Panc1 (cell line): ENCODE measurements around the gene SHISAL2A. TPM values are rescaled to one million over a fixed set of nuclear protein-coding genes. Genes with fewer than 3 reads are reported as not detected.

Experiments
- ATAC-seq: fragments of 200-7000 bp; cut with Tn5 transposase; 2 replicates; pipeline ENCODE4 v1.9.1; 2020; ENCODE audit warnings: mild to moderate bottlenecking, moderate library complexity
- BruUV-seq: library from RNA; stranded (reverse); fragments of 400-500 nt; replicated peaks from 2 replicates; lab custom pipeline; 2021; lab: Mats Ljungman, UMichigan
- CTCF ChIA-PET: fragments of 300-600 bp; sonication (Branson Sonifier 250); formaldehyde crosslinking; loops from one replicate; lab custom pipeline; 2022; ENCODE audit warnings: antibody characterized with exemption; lab: Charles Lee
- POLR2A ChIA-PET: fragments of 300-600 bp; sonication (Branson Sonifier 250); formaldehyde crosslinking; loops from one replicate; lab custom pipeline; 2022; ENCODE audit warnings: antibody characterized with exemption; lab: Charles Lee
- DNase-seq: peaks from one replicate; pipeline ENCODE4 v3.0.0-alpha.2; 2010; ENCODE audit warnings: low read depth, low spot score
- H3K27ac ChIP-seq: 2 replicates; pipeline ENCODE4 v1.5.1; 2011; ENCODE audit warnings: mild to moderate bottlenecking, low read length, inconsistent platforms
- H3K27me3 ChIP-seq: fragments of 200-500 bp; sonication (Bioruptor generic); 2 replicates; pipeline ENCODE4 v1.6.0; 2014; ENCODE audit warnings: low read length, inconsistent platforms; ENCODE audit not compliant: control insufficient read depth, insufficient read depth
- H3K36me3 ChIP-seq: fragments of 200-500 bp; sonication (Bioruptor generic); 2 replicates; pipeline ENCODE4 v1.5.1; 2014; ENCODE audit warnings: inconsistent platforms, mild to moderate bottlenecking, low read length, moderate library complexity; ENCODE audit not compliant: control insufficient read depth, insufficient read depth
- H3K4me1 ChIP-seq: 2 replicates; pipeline ENCODE4 v1.5.1; 2011; ENCODE audit warnings: inconsistent platforms, mild to moderate bottlenecking, low read length, moderate library complexity; ENCODE audit not compliant: control insufficient read depth, insufficient read depth
- H3K4me3 ChIP-seq, 2 experiments: 2 replicates each; pipeline ENCODE4 v1.5.1; 2011 to 2012; ENCODE audit warnings: low read depth in 2 of 2, low read length in 2 of 2, mild to moderate bottlenecking in 2 of 2, inconsistent platforms in 1 of 2, moderate library complexity in 1 of 2
- H3K9me3 ChIP-seq: fragments of 200-500 bp; sonication (Bioruptor generic); 2 replicates; pipeline ENCODE4 v1.5.1; 2014; ENCODE audit warnings: low read depth, mild to moderate bottlenecking, inconsistent platforms, low read length, moderate library complexity; ENCODE audit not compliant: control insufficient read depth, insufficient read depth
- CTCF ChIP-seq: fragments of 450-650 bp; IDR thresholded peaks from 2 replicates; pipeline ENCODE4 v1.5.1; 2017; ENCODE audit warnings: mild to moderate bottlenecking
- POLR2AphosphoS5 ChIP-seq: IDR thresholded peaks from 2 replicates; pipeline ENCODE4 v1.6.1; 2012; ENCODE audit warnings: mild to moderate bottlenecking, low read depth, low read length, moderate library complexity
- REST ChIP-seq, 2 experiments: IDR thresholded peaks; 2 replicates each; pipeline ENCODE4 v1.6.1; 2011 to 2012; ENCODE audit warnings: low read depth in 2 of 2, control low read depth in 1 of 2, low read length in 1 of 2, mild to moderate bottlenecking in 1 of 2, moderate library complexity in 1 of 2; ENCODE audit not compliant: insufficient read depth in 1 of 2
- SIN3A ChIP-seq: IDR thresholded peaks from 2 replicates; pipeline ENCODE4 v1.6.1; 2012; ENCODE audit warnings: low read depth, mild to moderate bottlenecking, low read length, moderate library complexity, borderline replicate concordance; ENCODE audit not compliant: insufficient read depth
- TCF7L2 ChIP-seq: IDR thresholded peaks from 2 replicates; pipeline ENCODE4 v1.6.1; 2011; ENCODE audit warnings: mild to moderate bottlenecking, low read depth, low read length, inconsistent platforms
- in situ Hi-C: cut with HindIII; loops from 2 replicates; pipeline ENCODE4 v1.10.0; 2016; ENCODE audit warnings: low sequenced_read_pairs, low pct_unique_long_range_greater_than_20kb
- intact Hi-C: fragments of 100-400 bp; cut with micrococcal nuclease; formaldehyde crosslinking; loops from one replicate; pipeline ENCODE4 v1.10.0; 2022; ENCODE audit not compliant: unreplicated experiment
- total RNA-seq: library from RNA; stranded (reverse); gene quantifications from one replicate; pipeline ENCODE4 v1.2.1, GENCODE V29; 2021; ENCODE audit not compliant: unreplicated experiment

The SHISAL2A gene
- total RNA-seq, 1 experiment from 2014 or later, result 0.23 TPM

DNA sequence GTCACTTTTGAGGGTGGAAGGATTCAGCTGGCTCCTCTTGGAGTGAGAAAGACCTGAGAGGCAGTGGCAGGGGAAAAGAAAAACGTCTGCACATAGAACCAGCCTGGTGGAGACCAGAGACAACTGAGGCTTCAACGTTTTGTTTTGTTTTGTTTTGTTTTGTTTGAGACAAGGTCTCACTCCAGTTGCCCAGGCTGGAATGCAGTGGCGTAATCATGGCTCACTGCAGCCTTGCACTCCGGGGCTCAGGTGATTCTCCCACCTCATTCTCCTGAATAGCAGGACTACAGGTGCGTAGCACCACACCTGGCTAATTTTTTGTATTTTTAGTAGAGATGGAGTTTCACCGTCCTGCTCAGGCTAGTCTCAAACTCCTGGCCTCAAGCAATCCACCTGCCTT lies 12.3 kb downstream of the SHISAL2A start:
- Histone ChIP-seq H3K4me1 (no peaks in the 10 kb centered on the region), H3K27me3 (no peaks in the 10 kb centered on the region), H3K27ac (no peak overlapping the region), H3K4me3 (no peak overlapping the region), H3K9me3 (no peaks in the 10 kb centered on the region), H3K36me3 (no peaks in the 10 kb centered on the region)
- POLR2A ChIA-PET, result no interaction called here
- DNase-seq (no peak), ATAC-seq (no peak)
- intact Hi-C loops, result no loop called here
- no TSS peak for BruUV-seq
- no peak for TF ChIP-seq POLR2AphosphoS5
- no peak for TF ChIP-seq REST (IDR thresholded peaks at IDR 0.05; ENCODE audit: insufficient read depth in 1 of 2, low read depth in 2 of 2, low read length in 1 of 2)
- TF ChIP-seq TCF7L2, result no peak
- no peak for TF ChIP-seq SIN3A
- TF ChIP-seq CTCF, result no peak
- in situ Hi-C loops, result no loop called here
- CTCF ChIA-PET, result no interaction called here

- H3K27ac ChIP-seq, result no peak overlapping the region
- no peaks in the 10 kb centered on the region for H3K9me3 ChIP-seq
- H3K4me3 ChIP-seq, result no peak overlapping the region
- H3K27me3 ChIP-seq, result no peaks in the 10 kb centered on the region
- in situ Hi-C loops, result no loop called here
- no peaks in the 10 kb centered on the region for H3K36me3 ChIP-seq
- POLR2A ChIA-PET, result no interaction called here
- intact Hi-C loops, result no loop called here
- ATAC-seq, result no peak
- no peaks in the 10 kb centered on the region for H3K4me1 ChIP-seq
- no peak for DNase-seq
- CTCF ChIA-PET, result no interaction called here
- BruUV-seq, result no TSS peak
- TF ChIP-seq CTCF (no peak), POLR2AphosphoS5 (no peak), TCF7L2 (no peak), SIN3A (no peak), REST (IDR thresholded peaks at IDR 0.05; ENCODE audit: insufficient read depth in 1 of 2, low read depth in 2 of 2, low read length in 1 of 2) (no peak)
These were observed 18.9 kb downstream of the SHISAL2A start for GRCh38 chr1:52651904-52652303.
